IMR-90 (cell line): ENCODE results near the gene EPHX1. TPM values are rescaled to one million over a fixed set of nuclear protein-coding genes. Genes with fewer than 3 reads are reported as not detected.

Source experiments
- ATAC-seq: fragments of 200-7000 bp; cut with Tn5 transposase; 2 replicates; pipeline ENCODE4 v1.9.1; 2020; ENCODE audit warnings: low read depth, mild to moderate bottlenecking, moderate library complexity
- BruUV-seq: library from RNA; stranded (reverse); fragments of 400-500 nt; replicated peaks from 2 replicates; lab custom pipeline; 2021; lab: Mats Ljungman, UMichigan
- CTCF ChIA-PET: fragments of 300-600 bp; formaldehyde crosslinking; extraction: SDS; loops from one replicate; lab custom pipeline; 2021; ENCODE audit warnings: antibody characterized with exemption; lab: Yijun Ruan, JAX
- POLR2A ChIA-PET: fragments of 300-600 bp; sonication (Branson Sonifier 250); formaldehyde crosslinking; loops from one replicate; lab custom pipeline; 2022; ENCODE audit warnings: antibody characterized with exemption; ENCODE audit not compliant: unreplicated experiment; lab: Charles Lee
- DNase-seq: peaks from one replicate; pipeline ENCODE4 v3.0.0; 2013
- H2AFZ ChIP-seq: replicated peaks from 2 replicates; pipeline ENCODE3; 2013; ENCODE audit warnings: low read length, mild to moderate bottlenecking; ENCODE audit not compliant: poor library complexity
- H2AK5ac ChIP-seq: 2 replicates; pipeline ENCODE4 v1.6.1; 2013; ENCODE audit warnings: low read depth, low read length, inconsistent platforms
- H2AK9ac ChIP-seq: replicated peaks from 2 replicates; pipeline ENCODE3; 2013; ENCODE audit warnings: mild to moderate bottlenecking, low read depth, low read length, moderate library complexity; ENCODE audit not compliant: poor library complexity
- H2BK120ac ChIP-seq: 2 replicates; pipeline ENCODE4 v1.6.1; 2013; ENCODE audit warnings: low read depth, low read length, inconsistent platforms
- H2BK15ac ChIP-seq: 3 replicates; pipeline ENCODE4 v1.6.1; 2013; ENCODE audit warnings: low read depth, low read length, inconsistent platforms
- H2BK20ac ChIP-seq: 2 replicates; pipeline ENCODE4 v1.6.1; 2013; ENCODE audit warnings: low read depth, mild to moderate bottlenecking, inconsistent platforms, low read length, moderate library complexity
- H2BK5ac ChIP-seq: 2 replicates; pipeline ENCODE4 v1.6.1; 2013; ENCODE audit warnings: mild to moderate bottlenecking, low read depth, low read length, inconsistent platforms; ENCODE audit not compliant: poor library complexity, severe bottlenecking
- H3K14ac ChIP-seq: replicated peaks from 2 replicates; pipeline ENCODE4 v1.6.1; 2013; ENCODE audit warnings: low read depth, low read length, inconsistent platforms
- H3K18ac ChIP-seq: 2 replicates; pipeline ENCODE4 v1.6.1; 2013; ENCODE audit warnings: low read depth, low read length, control low read depth
- H3K23ac ChIP-seq: 2 replicates; pipeline ENCODE4 v1.6.1; 2013; ENCODE audit warnings: low read depth, low read length, inconsistent platforms
- H3K27ac ChIP-seq: 2 replicates; pipeline ENCODE4 v1.5.1; 2013; ENCODE audit warnings: mild to moderate bottlenecking, control low read depth, low read length; ENCODE audit not compliant: insufficient read depth
- H3K27me3 ChIP-seq: 2 replicates; pipeline ENCODE4 v1.6.1; 2013; ENCODE audit warnings: low read length; ENCODE audit not compliant: control insufficient read depth, insufficient read depth
- H3K36me3 ChIP-seq: 2 replicates; pipeline ENCODE4 v1.6.1; 2013; ENCODE audit warnings: low read length, mixed read lengths; ENCODE audit not compliant: control insufficient read depth, insufficient read depth
- H3K4ac ChIP-seq: 2 replicates; pipeline ENCODE4 v1.6.1; 2013; ENCODE audit warnings: low read depth, low read length, inconsistent platforms
- H3K4me1 ChIP-seq: 2 replicates; pipeline ENCODE4 v1.6.1; 2013; ENCODE audit warnings: low read length, mixed read lengths; ENCODE audit not compliant: control insufficient read depth, insufficient read depth
- H3K4me2 ChIP-seq: 2 replicates; pipeline ENCODE4 v1.6.1; 2013; ENCODE audit warnings: low read depth, mild to moderate bottlenecking, control low read depth, low read length, moderate library complexity
- H3K4me3 ChIP-seq: 2 replicates; pipeline ENCODE4 v1.5.1; 2013; ENCODE audit warnings: low read depth, mild to moderate bottlenecking, control low read depth, low read length, moderate library complexity; ENCODE audit not compliant: insufficient read depth
- H3K56ac ChIP-seq: 2 replicates; pipeline ENCODE4 v1.6.1; 2013; ENCODE audit warnings: low read length, inconsistent platforms; ENCODE audit not compliant: insufficient read depth; ENCODE audit errors: extremely low read depth
- H3K79me1 ChIP-seq, 2 experiments: 2 replicates each; pipeline ENCODE4 v1.6.1; 2013; ENCODE audit warnings: low read length in 2 of 2, inconsistent platforms in 1 of 2, low read depth in 1 of 2
- H3K9ac ChIP-seq: 2 replicates; pipeline ENCODE4 v1.6.1; 2013; ENCODE audit warnings: low read depth, low read length, control low read depth
- H3K9me1 ChIP-seq: 2 replicates; pipeline ENCODE4 v1.6.1; 2013; ENCODE audit warnings: low read length, inconsistent platforms; ENCODE audit not compliant: insufficient read depth
- H3K9me3 ChIP-seq: 2 replicates; pipeline ENCODE4 v1.6.1; 2013; ENCODE audit warnings: low read length; ENCODE audit not compliant: control insufficient read depth, insufficient read depth
- H4K20me1 ChIP-seq: 2 replicates; pipeline ENCODE4 v1.6.1; 2013; ENCODE audit warnings: low read length, inconsistent platforms; ENCODE audit not compliant: insufficient read depth
- H4K5ac ChIP-seq: 2 replicates; pipeline ENCODE4 v1.6.1; 2013; ENCODE audit warnings: mild to moderate bottlenecking, low read depth, low read length, control low read depth
- H4K8ac ChIP-seq, 2 experiments: 2 replicates each; pipeline ENCODE4 v1.6.1; 2013; ENCODE audit warnings: low read depth in 2 of 2, low read length in 2 of 2, control low read depth in 1 of 2, inconsistent platforms in 1 of 2
- H4K91ac ChIP-seq: 2 replicates; pipeline ENCODE4 v1.6.1; 2013; ENCODE audit warnings: low read depth, low read length, inconsistent platforms; ENCODE audit not compliant: insufficient read depth
- CHD1 ChIP-seq: IDR thresholded peaks from 2 replicates; pipeline ENCODE4 v1.6.1; 2012; ENCODE audit warnings: low read depth, low read length, improper control_type of control experiment
- ELK1 ChIP-seq: fragments of 150-350 bp; IDR thresholded peaks from 2 replicates; pipeline ENCODE4 v1.6.1; 2016; ENCODE audit warnings: low read depth, mild to moderate bottlenecking, low read length, moderate library complexity, borderline replicate concordance
- FOS ChIP-seq: fragments of 150-350 bp; IDR thresholded peaks from 2 replicates; pipeline ENCODE4 v1.6.1; 2016; ENCODE audit warnings: low read depth, low read length
- MAFK ChIP-seq: IDR thresholded peaks from 2 replicates; pipeline ENCODE4 v1.6.1; 2012; ENCODE audit warnings: low read depth, low read length, improper control_type of control experiment
- MAZ ChIP-seq: IDR thresholded peaks from 2 replicates; pipeline ENCODE4 v1.6.1; 2012; ENCODE audit warnings: low read depth, mild to moderate bottlenecking, low read length, improper control_type of control experiment, moderate library complexity, borderline replicate concordance
- NFE2L2 ChIP-seq: fragments of 150-350 bp; IDR thresholded peaks from 2 replicates; pipeline ENCODE4 v1.6.1; 2016; ENCODE audit warnings: low read depth, mild to moderate bottlenecking, low read length
- POLR2A ChIP-seq: IDR thresholded peaks from 2 replicates; pipeline ENCODE4 v1.6.1; 2012; ENCODE audit warnings: mild to moderate bottlenecking, low read depth, low read length
- USF2 ChIP-seq: fragments of 150-350 bp; IDR thresholded peaks from 2 replicates; pipeline ENCODE4 v1.6.1; 2017; ENCODE audit warnings: mild to moderate bottlenecking, antibody characterized with exemption, low read length, low read depth
- WGBS, 2 experiments: methylation state at CpG; one replicate each; pipeline versions ENCODE4 v1.1.5 to v1.1.7; 2013; ENCODE audit warnings: missing lambda C conversion rate in 2 of 2; ENCODE audit not compliant: insufficient read length in 1 of 2; ENCODE audit errors: extremely low coverage in 2 of 2; 5-methylcytosine and 5-hydroxymethylcytosine counted together
- dilution Hi-C: fragments of 300-500 bp; cut with HindIII; formaldehyde crosslinking; loops from one replicate; pipeline ENCODE4 v1.14.3; 2018; ENCODE audit warnings: low sequenced_read_pairs; ENCODE audit not compliant: unreplicated experiment
- in situ Hi-C: fragments of 300-500 bp; cut with MboI; formaldehyde crosslinking; loops from 3 replicates; pipeline ENCODE4 v1.14.3; 2019; ENCODE audit warnings: low sequenced_read_pairs, inconsistent platforms, mixed read lengths
- intact Hi-C: fragments of 100-400 bp; cut with micrococcal nuclease; formaldehyde crosslinking; loops from 2 replicates; pipeline ENCODE4 v1.10.0; 2022
- polyA plus RNA-seq, 3 experiments: library from polyadenylated mRNA; depleted of rRNA; stranded (reverse); fragments of >200 nt; gene quantifications; 2 replicates each; pipeline ENCODE4 v1.2.3, GENCODE V29; 2012; ENCODE audit warnings: low replicate concordance in 1 of 3
- total RNA-seq: library from RNA; depleted of rRNA; stranded (reverse); fragments of >200 nt; gene quantifications from 2 replicates; pipeline ENCODE4 v1.2.3, GENCODE V29; 2012

The EPHX1 gene
- total and polyA plus RNA-seq, 2 of the 4 experiments (the other 2 are of a cell fraction), result 20.3 to 46.3 TPM

DNA sequence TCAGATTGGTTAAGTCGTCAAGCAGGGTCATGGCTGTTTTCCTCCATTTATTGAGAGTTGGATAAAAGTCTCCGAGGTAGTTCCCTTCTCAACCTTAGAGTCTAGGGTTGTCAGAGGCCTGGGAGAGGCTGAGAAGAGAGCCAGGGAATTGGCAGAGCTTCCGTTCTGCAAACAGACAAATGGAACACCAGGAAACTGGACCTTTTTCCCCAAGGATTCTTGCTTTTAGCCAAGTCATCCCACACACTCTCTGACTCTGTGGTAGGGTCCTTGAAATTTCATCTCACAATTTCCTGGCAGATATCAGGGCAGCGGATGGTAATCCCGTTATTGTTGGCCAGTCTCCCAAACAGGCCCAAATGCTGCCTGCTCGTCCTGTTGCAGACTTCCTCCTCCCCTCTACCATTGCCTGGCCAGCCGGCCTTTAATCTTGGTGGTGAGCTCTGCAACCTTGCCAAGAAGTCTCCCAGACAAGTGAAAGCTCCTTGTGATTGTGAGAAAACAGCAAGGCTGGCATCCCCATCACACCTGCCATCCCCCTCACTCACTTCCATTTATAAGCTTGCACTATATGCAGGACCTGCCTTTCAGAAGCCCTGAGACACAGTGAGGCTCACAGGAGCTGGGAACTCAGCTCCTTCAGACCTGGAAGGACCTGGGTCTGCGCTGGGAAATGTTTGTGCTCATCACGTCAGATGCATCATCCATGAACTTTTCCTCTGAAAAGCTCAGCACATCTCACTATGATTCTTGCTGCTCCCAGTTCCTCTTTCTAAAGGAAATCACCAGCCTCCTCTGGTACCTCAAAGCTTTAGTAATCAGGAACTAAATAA lies 46.0 kb upstream of the EPHX1 start:
- peaks cover 35% of the 10 kb centered on the region for H3K4me1 ChIP-seq
- no peak overlapping the region for H3K4me3 ChIP-seq
- H4K20me1 ChIP-seq, result peaks cover 4% of the 10 kb centered on the region; the same call in 1 of the 2 replicates
- ATAC-seq (peak; percentile 7; the same call in 1 of the 2 replicates), DNase-seq (peak; percentile 54)
- peak overlapping the region; percentile 66 for H4K91ac ChIP-seq
- H4K5ac ChIP-seq, result peak overlapping the region; percentile 70
- H3K9me1 ChIP-seq, result peaks cover 25% of the 10 kb centered on the region
- H3K36me3 ChIP-seq, result no peaks in the 10 kb centered on the region
- intact Hi-C loops, result no loop called here
- peak overlapping the region; percentile 62 for H3K23ac ChIP-seq
- peak overlapping the region; percentile 66 for H2BK15ac ChIP-seq
- BruUV-seq, result no TSS peak
- CTCF ChIA-PET, result interaction anchor here (1.4 to 2.6 kb wide), 3 partner anchors 8 to 289 kb away, joined by 3 to 9 read pairs (median 5); no protein-coding TSS in a partner anchor
- peak overlapping the region; percentile 63 for H2BK120ac ChIP-seq
- H3K79me1 ChIP-seq, result no peaks in the 10 kb centered on the region
- peak overlapping the region; percentile 39 for H2BK20ac ChIP-seq
- WGBS, 2 experiments, result 50% methylated on average over 3 of the region's 9 CpGs; no CpG with 5 or more reads in 1 of the 2 experiments
- H3K4ac ChIP-seq, result peak overlapping the region; percentile 75
- H2AK9ac ChIP-seq, result no peak overlapping the region
- peak overlapping the region; percentile 5; the same call in 1 of the 2 replicates for H3K9ac ChIP-seq
- H3K27ac ChIP-seq, result peak overlapping the region; percentile 49; the same call in 1 of the 2 replicates
- no peaks in the 10 kb centered on the region for H3K9me3 ChIP-seq
- H2BK5ac ChIP-seq, result peak overlapping the region; percentile 12
- peak overlapping the region; percentile 79 for H2AFZ ChIP-seq
- POLR2A ChIA-PET, result interaction anchor here (0.9 kb wide), 1 partner anchor 17 kb away, joined by 24 read pairs; no protein-coding TSS in a partner anchor
- peak overlapping the region; percentile 51 for H3K18ac ChIP-seq
- H3K4me2 ChIP-seq, result peak overlapping the region; percentile 33; the same call in 1 of the 2 replicates
- H4K8ac ChIP-seq, result peak overlapping the region; percentile 35 to 76
- TF ChIP-seq MAZ, result no peak
- TF ChIP-seq MAFK, result no peak; the same call in 1 of the 2 replicates
- TF ChIP-seq CHD1, result no peak
- peak; percentile 83 for TF ChIP-seq NFE2L2
- TF ChIP-seq POLR2A, result no peak
- TF ChIP-seq ELK1, result no peak
- TF ChIP-seq FOS, result no peak
- TF ChIP-seq USF2, result no peak
- no peak overlapping the region for H3K56ac ChIP-seq
- peak overlapping the region; percentile 27; the same call in 1 of the 2 replicates for H2AK5ac ChIP-seq
- H3K27me3 ChIP-seq, result no peaks in the 10 kb centered on the region
- dilution Hi-C loops, result no loop called here
- peak overlapping the region; percentile 57 for H3K14ac ChIP-seq
- in situ Hi-C loops, result no loop called here
